Ovary (tissue), 9 donors: ENCODE measurements around the gene ZBTB39. TPM values are rescaled to one million over a fixed set of nuclear protein-coding genes. Genes with fewer than 3 reads are reported as not detected.

ENCODE experiments used
- DNase-seq, 5 donors: peaks; one replicate each; pipeline ENCODE4 v3.0.0-alpha.2; 2019 to 2020
- H3K27ac ChIP-seq, 2 donors: fragments of 200-600 bp; one replicate each; pipeline versions ENCODE4 v1.5.1 to v1.8.0; 2019 to 2022
- H3K27me3 ChIP-seq: fragments of 200-600 bp; one replicate; pipeline ENCODE4 v1.8.0; 2022
- H3K36me3 ChIP-seq: fragments of 200-600 bp; sonication (generic); one replicate; pipeline ENCODE4 v1.5.1; 2019
- H3K4me1 ChIP-seq: one replicate; pipeline ENCODE4 v1.8.1; 2013; ENCODE audit warnings: mild to moderate bottlenecking, moderate library complexity; ENCODE audit not compliant: insufficient read depth
- H3K4me3 ChIP-seq: fragments of 200-600 bp; sonication (generic); one replicate; pipeline ENCODE4 v1.5.1; 2017
- H3K9me3 ChIP-seq, 2 donors: fragments of 200-600 bp in 1 of 2; sonication (generic) in 1 of 2; one replicate each; pipeline versions ENCODE4 v1.5.1 to v1.8.1; 2013 to 2019; ENCODE audit warnings: mild to moderate bottlenecking in 1 of 2, moderate library complexity in 1 of 2
- CTCF ChIP-seq, 3 donors: fragments of 450-650 bp in 2 of 3; fragments of 200-600 bp in 1 of 3; IDR thresholded peaks; one replicate each; pipeline versions ENCODE4 v1.5.1 to v1.8.0; 2016 to 2022; ENCODE audit warnings: antibody characterized with exemption in 3 of 3, mild to moderate bottlenecking in 1 of 3
- EP300 ChIP-seq: sonication (generic); formaldehyde crosslinking; IDR thresholded peaks from one replicate; pipeline ENCODE4 v1.6.1; 2017; ENCODE audit warnings: antibody characterized with exemption
- POLR2A ChIP-seq: fragments of 450-650 bp; IDR thresholded peaks from one replicate; pipeline ENCODE4 v1.6.1; 2017; ENCODE audit warnings: antibody characterized with exemption, mild to moderate bottlenecking, moderate library complexity
- WGBS, 3 donors: extraction: QIAGEN DNeasy Blood & Tissue Kit in 1 of 3; methylation state at CpG; one replicate each; pipeline versions ENCODE4 v1.1.5 to v1.1.7; 2013 to 2017; 5-methylcytosine and 5-hydroxymethylcytosine counted together
- intact Hi-C, 4 donors: fragments of 100-400 bp; cut with DNase I; formaldehyde crosslinking; loops; one replicate each; pipeline versions ENCODE4 v1.11.0 to v1.15.1; 2022 to 2023
- polyA plus RNA-seq, 2 donors: library from polyadenylated mRNA; stranded (reverse); fragments of 200-250 nt in 1 of 2; fragments of 350-450 nt in 1 of 2; fragmentation: Illumina TruSeq in 1 of 2; extraction: RNeasy Lipid Tissue Mini Kit (QIAGEN cat#74804) in 1 of 2; gene quantifications; one replicate each; pipeline ENCODE4 v1.2.3, GENCODE V29; 2013 to 2014
- total RNA-seq, 7 donors: library from RNA; depleted of rRNA in 2 of 7; stranded (reverse); fragments of >200 nt in 2 of 7; fragmentation: NEBNext Ultra II Directional in 3 of 7; extraction: Animal tissue kit (Norgen Biotek cat#: 25700) in 3 of 7; gene quantifications; one replicate each; pipeline versions ENCODE4 v1.1.0 to v1.2.4, GENCODE V29; 2016 to 2023
- donor health status: DM: no; HTN: no; CAD: no; lungs with moderate emphysema.
- donor health status: DM: no; HTN: no; CAD: no.
- donor health status: Bipolar disorder and iron deficiency.
- donor health status: DM: yes; HTN: yes; CAD: no.
- donor health status: DM: no; HTN: no; CAD: no.
- donor health status: DM: yes; HTN: yes; CAD: no.

Gene ZBTB39
- total and polyA plus RNA-seq, 9 donors: 2.9 to 10.4 (median 7.4) TPM

DNA sequence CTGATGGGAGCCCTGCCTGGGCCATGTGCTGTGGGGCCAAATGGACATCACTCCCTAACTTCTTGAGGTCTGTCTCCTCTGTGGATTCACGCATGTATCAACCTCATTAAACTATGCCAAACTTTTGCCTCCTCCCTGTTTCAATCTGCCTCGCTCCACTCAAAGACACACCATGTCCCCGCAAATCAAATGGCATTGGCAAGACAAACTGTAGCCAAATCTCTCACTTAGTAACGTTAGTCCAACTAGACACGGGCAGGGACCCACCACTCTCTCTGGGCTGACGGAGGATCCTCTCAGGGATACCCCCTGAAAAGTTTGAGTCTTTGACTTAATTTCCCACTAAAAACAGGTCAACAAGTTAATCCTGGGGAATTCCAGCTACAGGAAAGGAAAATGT, 8.0 kb downstream of the ZBTB39 start:
- 84 to 88% (median 87%) methylated on average over 6 of the region's 6 CpGs for WGBS, 3 donors
- TF ChIP-seq POLR2A: no peak
- no peak for TF ChIP-seq EP300
- TF ChIP-seq CTCF (IDR thresholded peaks at IDR 0.05): no peak
- Histone ChIP-seq H3K27me3 (no peaks in the 10 kb centered on the region), H3K27ac (no peak overlapping the region), H3K9me3 (no peaks in the 10 kb centered on the region), H3K4me1 (peaks cover 3% of the 10 kb centered on the region), H3K36me3 (no peaks in the 10 kb centered on the region), H3K4me3 (no peak overlapping the region)
- no peak for DNase-seq
- intact Hi-C loops: no loop called here

DNA sequence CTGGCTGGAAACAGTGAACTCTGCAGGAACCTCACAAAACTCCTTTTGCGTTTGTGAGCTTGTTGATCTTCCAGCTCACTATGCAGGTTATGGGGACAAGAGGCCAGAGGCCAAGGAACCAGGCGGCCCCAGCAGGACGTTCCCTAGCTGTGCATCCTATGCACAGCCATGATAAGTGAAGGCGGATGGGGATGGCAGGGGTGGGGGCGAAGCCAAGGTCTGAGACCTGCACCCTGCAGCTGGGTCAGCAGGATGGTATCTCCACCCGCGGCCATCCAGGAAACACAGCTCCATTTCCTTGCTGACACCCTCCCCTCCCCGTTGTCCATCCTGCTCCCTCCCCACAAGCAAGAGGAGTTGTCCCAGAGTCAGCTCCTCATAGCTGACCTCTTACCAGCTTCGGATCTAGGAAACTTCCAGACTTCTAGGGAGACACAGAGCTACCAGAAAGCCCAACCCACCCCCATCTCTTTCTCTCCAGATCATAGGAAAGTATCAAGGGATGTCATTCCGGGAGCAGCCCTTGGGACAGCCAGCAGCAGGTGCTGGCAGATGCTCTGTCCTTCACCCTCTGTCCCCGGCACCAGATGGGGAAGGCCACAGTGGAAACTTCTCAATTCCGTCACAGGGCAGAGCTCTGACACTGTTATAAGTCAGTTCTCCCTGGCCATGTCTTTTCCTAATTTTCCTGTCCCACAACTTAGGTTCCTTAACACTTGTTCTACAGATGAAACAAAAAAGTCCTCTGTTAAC, 9.4 kb downstream of the ZBTB39 start:
- no peak for DNase-seq

GRCh38 chr12:56995930-56996496, 10.3 kb downstream of the ZBTB39 start:
- Histone ChIP-seq H3K27me3 (no peaks in the 10 kb centered on the region), H3K4me1 (no peaks in the 10 kb centered on the region), H3K9me3 (no peaks in the 10 kb centered on the region), H3K36me3 (no peaks in the 10 kb centered on the region), H3K4me3 (no peak overlapping the region), H3K27ac (no peak overlapping the region)
- TF ChIP-seq EP300 (no peak), POLR2A (no peak), CTCF (IDR thresholded peaks at IDR 0.05) (no peak)
- intact Hi-C loops: no loop called here
- no peak for DNase-seq
- 90 to 94% (median 92%) methylated on average over 11 of the region's 11 CpGs for WGBS, 3 donors

More for the DNA sequence above, 9.4 kb downstream of the ZBTB39 start:
- no peaks in the 10 kb centered on the region for H3K9me3 ChIP-seq
- H3K27me3 ChIP-seq: no peaks in the 10 kb centered on the region
- no peak for TF ChIP-seq EP300
- no peak for TF ChIP-seq CTCF (IDR thresholded peaks at IDR 0.05)
- TF ChIP-seq POLR2A: no peak
- no peaks in the 10 kb centered on the region for H3K36me3 ChIP-seq
- 46 to 54% (median 48%) methylated on average over 12 of the region's 12 CpGs for WGBS, 3 donors
- peaks cover 3% of the 10 kb centered on the region for H3K4me1 ChIP-seq
- no peak overlapping the region for H3K27ac ChIP-seq
- intact Hi-C loops: no loop called here
- no peak overlapping the region for H3K4me3 ChIP-seq

GRCh38 chr12:56995201-56995929, 11.0 kb downstream of the ZBTB39 start:
- Histone ChIP-seq H3K4me1 (no peaks in the 10 kb centered on the region), H3K36me3 (no peaks in the 10 kb centered on the region), H3K4me3 (no peak overlapping the region), H3K9me3 (no peaks in the 10 kb centered on the region), H3K27ac (no peak overlapping the region), H3K27me3 (no peaks in the 10 kb centered on the region)
- TF ChIP-seq EP300 (no peak), CTCF (IDR thresholded peaks at IDR 0.05) (no peak), POLR2A (no peak)
- intact Hi-C loops: no loop called here
- 86 to 91% (median 90%) methylated on average over 26 of the region's 26 CpGs for WGBS, 3 donors
- no peak for DNase-seq
